Urinary bladder (tissue), 4 donors: ENCODE results near the gene ALDOC. TPM values are rescaled to one million over a fixed set of nuclear protein-coding genes. Genes with fewer than 3 reads are reported as not detected.

Source experiments
- DNase-seq: peaks from one replicate; pipeline ENCODE4 v3.0.0-alpha.2; 2015; ENCODE audit errors: extremely low spot score
- H3K27ac ChIP-seq: one replicate; pipeline ENCODE4 v1.5.1; 2013; ENCODE audit warnings: low read depth, mild to moderate bottlenecking, moderate library complexity
- H3K36me3 ChIP-seq: one replicate; pipeline ENCODE4 v1.6.1; 2013; ENCODE audit warnings: mild to moderate bottlenecking, moderate library complexity; ENCODE audit not compliant: insufficient read depth
- H3K4me1 ChIP-seq: one replicate; pipeline ENCODE4 v1.6.1; 2013; ENCODE audit warnings: mild to moderate bottlenecking, moderate library complexity; ENCODE audit not compliant: insufficient read depth
- H3K4me3 ChIP-seq: one replicate; pipeline ENCODE4 v1.5.1; 2013; ENCODE audit warnings: low read depth, low read length
- WGBS: extraction: QIAGEN DNeasy Blood & Tissue Kit; methylation state at CpG from one replicate; pipeline ENCODE4 v1.1.7; 2013; 5-methylcytosine and 5-hydroxymethylcytosine counted together
- polyA plus RNA-seq: library from polyadenylated mRNA; stranded (reverse); fragments of 200-250 nt; gene quantifications from one replicate; pipeline ENCODE4 v1.2.3, GENCODE V29; 2013
- total RNA-seq: library from RNA; depleted of rRNA; stranded (reverse); fragments of >200 nt; gene quantifications from one replicate; pipeline ENCODE4 v1.2.3, GENCODE V29; 2014
- donor health status: healthy with polysubstance abuse.
- donor health status: healthy.

The ALDOC gene
- total and polyA plus RNA-seq, 2 donors, result 9.6 to 34.2 TPM

DNA sequence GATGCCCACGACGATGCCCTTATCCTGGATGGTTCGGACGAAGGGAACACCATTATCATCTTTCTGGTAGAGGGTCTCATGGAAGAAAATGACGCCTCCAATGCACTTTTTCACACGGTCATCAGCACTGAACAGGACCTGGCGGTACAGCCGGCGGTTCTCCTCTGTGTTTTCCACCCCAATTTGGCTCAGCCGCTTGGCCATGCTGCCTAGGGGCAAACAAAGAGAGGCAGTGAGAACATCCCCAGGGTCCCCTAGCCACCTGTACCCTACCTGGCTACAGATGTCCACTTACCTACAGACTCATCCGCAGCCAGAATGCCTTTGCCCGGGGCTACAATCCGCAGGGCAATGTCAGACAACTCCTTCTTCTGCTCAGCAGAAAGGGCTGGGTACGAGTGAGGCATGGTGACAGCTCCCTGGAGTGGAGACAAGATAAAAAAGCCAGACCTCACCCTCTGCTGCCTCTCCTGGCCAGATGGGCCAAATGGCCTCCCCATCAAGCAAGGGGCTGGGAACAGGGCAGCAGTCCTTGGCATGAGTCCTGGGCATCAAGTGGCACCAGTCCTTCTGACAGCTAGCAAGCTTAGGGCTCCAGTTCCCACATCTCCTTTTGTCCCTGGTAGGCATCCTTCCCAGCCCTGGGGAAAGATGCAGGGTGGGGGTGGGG, 1.4 kb downstream of the ALDOC start:
- no peak overlapping the region for H3K4me3 ChIP-seq
- WGBS, result 90% methylated on average over 14 of the region's 14 CpGs
- DNase-seq, result no peak
- no peak overlapping the region for H3K27ac ChIP-seq
- H3K36me3 ChIP-seq, result no peaks in the 10 kb centered on the region
- H3K4me1 ChIP-seq, result no peaks in the 10 kb centered on the region

DNA sequence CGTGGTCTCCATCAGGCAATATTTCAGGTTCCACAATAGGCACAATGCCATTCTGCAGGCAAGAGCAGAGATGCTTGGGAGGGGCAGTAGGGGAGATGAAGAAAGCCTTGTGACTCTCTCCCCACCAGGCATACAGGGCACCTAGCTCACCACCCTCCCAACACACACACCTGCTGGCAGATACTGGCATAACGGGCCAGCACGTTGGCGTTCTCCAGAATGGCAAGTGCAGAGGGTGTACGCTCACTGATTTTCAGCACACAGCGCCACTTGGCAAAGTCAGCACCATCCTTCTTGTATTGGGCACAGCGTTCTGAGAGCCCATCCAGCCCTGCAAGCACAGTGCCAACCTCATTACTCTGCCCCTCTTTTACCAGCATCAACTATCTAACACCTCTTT, 2.2 kb downstream of the ALDOC start:
- Histone ChIP-seq H3K4me3 (no peak overlapping the region), H3K4me1 (no peaks in the 10 kb centered on the region), H3K36me3 (no peaks in the 10 kb centered on the region), H3K27ac (no peak overlapping the region)
- DNase-seq, result no peak
- 91% methylated on average over 7 of the region's 7 CpGs for WGBS

GRCh38 chr17:28573966-28574480, 2.7 kb downstream of the ALDOC start:
- Histone ChIP-seq H3K36me3 (no peaks in the 10 kb centered on the region), H3K4me3 (no peak overlapping the region), H3K27ac (no peak overlapping the region), H3K4me1 (no peaks in the 10 kb centered on the region)
- 93% methylated on average over 6 of the region's 6 CpGs for WGBS
- DNase-seq, result no peak

GRCh38 chr17:28573521-28573920, 3.2 kb downstream of the ALDOC start:
- Histone ChIP-seq H3K27ac (no peak overlapping the region), H3K36me3 (no peaks in the 10 kb centered on the region), H3K4me3 (no peak overlapping the region), H3K4me1 (no peaks in the 10 kb centered on the region)
- 95% methylated on average over 9 of the region's 9 CpGs for WGBS
- no peak for DNase-seq

- DNase-seq, result no peak
- Histone ChIP-seq H3K27ac (no peak overlapping the region), H3K4me3 (no peak overlapping the region), H3K36me3 (no peaks in the 10 kb centered on the region), H3K4me1 (no peaks in the 10 kb centered on the region)
Observed at GRCh38 chr17:28573040-28573380, 3.7 kb downstream of the ALDOC start.

- Histone ChIP-seq H3K4me3 (no peak overlapping the region), H3K27ac (no peak overlapping the region), H3K36me3 (no peaks in the 10 kb centered on the region), H3K4me1 (no peaks in the 10 kb centered on the region)
- WGBS, result 76% methylated on average over 5 of the region's 5 CpGs
- DNase-seq, result no peak
Observed at GRCh38 chr17:28572259-28573039, 4.2 kb downstream of the ALDOC start.

GRCh38 chr17:28571361-28572122, 5.2 kb downstream of the ALDOC start, which contains the start of gene PIGS:
Gene PIGS, minus strand, starts transcription at chr17:28571524. Its CDS starts 28 bp downstream, at chr17:28571496.
- H3K36me3 ChIP-seq, result no peaks in the 10 kb centered on the region
- peak; percentile 78 for DNase-seq
- under 1% methylated on average over 49 of the region's 49 CpGs for WGBS
- peak within 1 kb of the TSS; percentile 57 for H3K27ac ChIP-seq
- peak within 1 kb of the TSS; percentile 84 for H3K4me3 ChIP-seq
- H3K4me1 ChIP-seq, result no peaks in the 10 kb centered on the region

GRCh38 chr17:28570716-28571360, 5.9 kb downstream of the ALDOC start:
- no peaks in the 10 kb centered on the region for H3K4me1 ChIP-seq
- no peak for DNase-seq
- WGBS, result 1% methylated on average over 39 of the region's 39 CpGs
- peak overlapping the region; percentile 84 for H3K4me3 ChIP-seq
- H3K36me3 ChIP-seq, result peaks cover 2% of the 10 kb centered on the region
- H3K27ac ChIP-seq, result peak overlapping the region; percentile 57

GRCh38 chr17:28569446-28569845, 7.2 kb downstream of the ALDOC start:
- H3K36me3 ChIP-seq, result peaks cover 2% of the 10 kb centered on the region
- no peaks in the 10 kb centered on the region for H3K4me1 ChIP-seq
- DNase-seq, result no peak
- H3K4me3 ChIP-seq, result no peak overlapping the region
- no peak overlapping the region for H3K27ac ChIP-seq
- WGBS, result 93% methylated on average over 1 of the region's 1 CpG

DNA sequence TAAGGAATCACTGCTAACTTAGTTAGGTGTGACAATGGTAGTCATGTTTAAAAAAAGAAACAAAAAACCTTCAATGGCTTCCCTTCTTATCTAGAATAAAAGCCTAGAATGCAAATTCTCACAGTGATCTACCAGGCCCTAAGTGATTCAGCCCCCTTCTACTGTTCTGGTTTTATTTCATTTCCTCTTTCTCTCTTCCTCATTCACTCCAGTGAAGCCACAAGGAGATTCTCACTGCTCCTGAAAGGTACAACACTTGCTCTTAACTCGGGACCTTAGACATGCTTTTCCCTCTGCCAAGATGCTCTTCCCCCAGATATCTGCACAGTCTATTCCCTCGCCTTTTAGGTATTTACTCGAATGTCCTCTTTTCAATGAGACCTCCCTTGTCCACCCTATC, 9.1 kb downstream of the ALDOC start:
- 87% methylated on average over 3 of the region's 3 CpGs for WGBS
- no peak overlapping the region for H3K4me3 ChIP-seq
- DNase-seq, result no peak

DNA sequence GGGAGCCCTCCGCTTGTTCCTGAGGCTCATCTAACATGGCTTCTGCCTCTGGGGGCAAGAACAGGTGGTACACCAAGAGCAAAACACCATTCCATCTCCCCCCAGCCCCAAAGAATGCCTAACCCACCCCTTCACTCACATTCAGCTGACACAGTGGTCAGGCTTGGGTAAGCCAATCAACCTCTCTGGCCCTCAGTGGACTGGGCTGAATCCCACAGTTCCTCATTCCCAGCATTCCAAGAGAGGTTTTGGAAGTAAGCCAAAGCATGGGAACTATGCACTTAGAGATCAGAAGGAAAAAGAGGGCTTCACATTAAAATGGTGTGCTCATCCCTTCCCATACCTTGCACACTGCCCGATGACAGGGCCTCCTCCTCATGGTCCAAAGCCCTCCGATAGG, 13.2 kb downstream of the ALDOC start:
- DNase-seq, result no peak
- H3K27ac ChIP-seq, result no peak overlapping the region
- peaks cover 4% of the 10 kb centered on the region for H3K36me3 ChIP-seq
- no peaks in the 10 kb centered on the region for H3K4me1 ChIP-seq
- 72% methylated on average over 3 of the region's 3 CpGs for WGBS
- H3K4me3 ChIP-seq, result no peak overlapping the region

More for the DNA sequence above, 9.1 kb downstream of the ALDOC start:
- no peaks in the 10 kb centered on the region for H3K4me1 ChIP-seq
- H3K27ac ChIP-seq, result no peak overlapping the region
- H3K36me3 ChIP-seq, result peaks cover 2% of the 10 kb centered on the region

DNA sequence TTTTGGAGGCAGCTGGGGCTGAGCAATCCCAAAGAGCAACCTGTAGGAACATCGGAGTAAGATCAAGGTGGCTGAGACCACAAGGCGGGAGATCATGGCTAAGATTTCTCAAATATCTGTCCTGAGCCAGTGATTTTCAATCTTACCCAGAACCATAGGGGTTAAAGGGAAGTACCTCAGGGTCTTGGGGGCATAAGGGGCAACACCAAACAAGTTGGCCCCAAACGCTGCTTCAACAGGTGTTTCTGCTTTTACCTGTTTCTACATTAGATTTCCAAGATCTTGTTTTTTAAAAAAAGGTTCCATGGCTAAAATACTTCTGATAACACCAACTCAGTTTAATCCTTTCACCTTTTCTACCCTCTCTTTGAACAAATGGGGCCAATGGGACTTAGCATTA, 21.7 kb downstream of the ALDOC start:
- DNase-seq, result no peak
- no peak overlapping the region for H3K4me3 ChIP-seq
- no peaks in the 10 kb centered on the region for H3K4me1 ChIP-seq
- no peak overlapping the region for H3K27ac ChIP-seq
- 95% methylated on average over 3 of the region's 3 CpGs for WGBS
- H3K36me3 ChIP-seq, result peaks cover 3% of the 10 kb centered on the region

DNA sequence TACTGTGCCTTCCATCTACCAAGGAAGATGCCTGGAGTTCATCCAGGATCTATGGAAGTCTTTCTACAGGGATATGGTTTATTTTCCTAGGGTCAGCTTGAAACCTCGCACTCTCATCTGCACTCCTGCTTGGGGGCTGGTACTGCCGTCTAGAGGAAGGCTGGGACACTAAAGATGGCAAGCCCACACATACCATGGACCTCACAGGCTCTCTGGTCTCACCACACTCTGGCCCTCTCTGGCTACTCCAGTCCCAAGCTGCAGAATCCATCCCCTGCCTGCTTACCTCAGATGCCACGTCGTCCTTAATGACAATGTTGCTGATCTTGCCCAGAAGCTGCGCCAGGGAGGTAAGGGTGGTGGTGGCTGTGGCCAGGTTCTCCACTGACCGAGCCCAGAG, 22.1 kb downstream of the ALDOC start:
- Histone ChIP-seq H3K4me1 (no peaks in the 10 kb centered on the region), H3K36me3 (peaks cover 3% of the 10 kb centered on the region), H3K4me3 (no peak overlapping the region), H3K27ac (no peak overlapping the region)
- DNase-seq, result no peak
- 94% methylated on average over 6 of the region's 6 CpGs for WGBS
